ENCODE data around the gene SUGCT. TPM values are rescaled to one million over a fixed set of nuclear protein-coding genes. Genes with fewer than 3 reads are reported as not detected.

Gene SUGCT
- total and polyA plus RNA-seq, 2 of the 8 experiments (the other 6 are each of a cell fraction or from before 2014, with no cell fraction given): 2.8 to 5.4 TPM

DNA sequence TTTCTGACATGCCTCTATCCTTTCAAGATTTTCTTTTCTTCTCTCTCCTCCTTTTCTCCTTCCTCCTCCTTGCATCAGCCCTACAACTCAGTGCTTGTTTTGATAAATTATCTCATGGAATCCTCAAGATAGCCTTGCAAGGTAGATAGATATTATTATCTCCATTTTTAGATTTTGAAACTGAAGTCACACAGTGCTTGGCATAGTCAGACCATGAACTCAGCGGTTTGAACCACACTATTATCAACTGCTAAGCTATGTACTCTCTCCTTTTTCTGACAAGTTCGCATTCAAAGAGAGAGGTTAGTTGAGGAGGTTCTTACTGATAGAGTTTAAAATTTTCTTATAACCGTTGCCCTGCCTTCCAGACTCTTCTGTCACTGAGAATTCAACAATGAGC, 79.1 kb downstream of the SUGCT start:
- CTCF ChIA-PET (ENCODE audit: partially characterized antibody): no interaction called here
- no peak overlapping the region for H2BK12ac ChIP-seq (ENCODE audit: low read depth, low read length)
- H3K14ac ChIP-seq (ENCODE audit: insufficient read length): no peak overlapping the region
- H3K4ac ChIP-seq (replicated peaks; ENCODE audit: insufficient read length, low read depth, low read length): no peak overlapping the region
- H2BK5ac ChIP-seq (ENCODE audit: low read depth, low read length): no peak overlapping the region
- no peaks in the 10 kb centered on the region for H3K23me2 ChIP-seq (ENCODE audit: low read depth, low read length)
- no peak overlapping the region for H3K23ac ChIP-seq (ENCODE audit: insufficient read length)
- no peak overlapping the region for H3K9ac ChIP-seq (replicated peaks in 1 of 4; ENCODE audit: extremely low read depth in 1 of 4, low read depth in 3 of 4, low read length in 3 of 4)
- no peak overlapping the region for H3K4me2 ChIP-seq (ENCODE audit: insufficient read depth in 1 of 2, low read depth in 2 of 2, low read length in 2 of 2)
- H4K5ac ChIP-seq (ENCODE audit: insufficient read length, low read depth, low read length): no peak overlapping the region
- no peaks in the 10 kb centered on the region for H3K9me3 ChIP-seq (ENCODE audit: insufficient read depth in 2 of 2, low read depth in 1 of 2, low read length in 1 of 2)
- H2BK15ac ChIP-seq (ENCODE audit: low read length): no peak overlapping the region
- no peaks in the 10 kb centered on the region for H4K20me1 ChIP-seq (replicated peaks in 1 of 2; ENCODE audit: control insufficient read depth in 1 of 2, insufficient read depth in 2 of 2, low read length in 2 of 2)
- no peak overlapping the region for H3K56ac ChIP-seq (replicated peaks; ENCODE audit: insufficient read length, low read depth, low read length)
- H3K79me1 ChIP-seq (ENCODE audit: low read depth, low read length): no peaks in the 10 kb centered on the region
- H3K4me1 ChIP-seq (replicated peaks in 1 of 4; ENCODE audit: control insufficient read depth in 3 of 4, insufficient read depth in 4 of 4, low read length in 3 of 4): no peaks in the 10 kb centered on the region
- H3K27ac ChIP-seq (ENCODE audit: low read depth, low read length): no peak overlapping the region
- WGBS, 2 experiments (ENCODE audit: extremely low coverage in 1 of 2, insufficient coverage in 1 of 2, insufficient read length in 1 of 2, insufficient replicate concordance in 2 of 2, low coverage in 1 of 2, low lambda C conversion rate in 2 of 2, missing lambda C conversion rate in 1 of 2): 91% methylated on average over 3 of the region's 3 CpGs; no CpG with 5 or more reads in 1 of the 2 experiments
- H3K79me2 ChIP-seq (ENCODE audit: control insufficient read depth in 1 of 2, insufficient read depth in 2 of 2, low read length in 2 of 2): no peaks in the 10 kb centered on the region
- H3K4me3 ChIP-seq (ENCODE audit: extremely low read depth in 1 of 4, insufficient read depth in 2 of 4, low read depth in 3 of 4, low read length in 4 of 4): no peak overlapping the region
- H3K27me3 ChIP-seq (replicated peaks in 1 of 4; ENCODE audit: control insufficient read depth in 3 of 4, extremely low read depth in 1 of 4, insufficient read depth in 3 of 4, low read length in 3 of 4): no peaks in the 10 kb centered on the region
- no peak for DNase-seq (ENCODE audit: low read depth in 1 of 2, low spot score in 2 of 2)
- no peak overlapping the region for H4K8ac ChIP-seq (ENCODE audit: extremely low read depth, insufficient read depth, low read length)
- FAIRE-seq: no peak
- no peak overlapping the region for H3K18ac ChIP-seq (ENCODE audit: extremely low read depth, low read length)
- H2AFZ ChIP-seq (ENCODE audit: low read length): no peak overlapping the region
- no peak overlapping the region for H2AK5ac ChIP-seq (ENCODE audit: low read depth, low read length)
- H2BK20ac ChIP-seq (ENCODE audit: low read length): no peak overlapping the region
- H4K91ac ChIP-seq (replicated peaks; ENCODE audit: insufficient read length, low read length): no peak overlapping the region
- H2BK120ac ChIP-seq (replicated peaks; ENCODE audit: low read depth, low read length): no peak overlapping the region
- POLR2A ChIA-PET (ENCODE audit: partially characterized antibody): no interaction called here
- H3K36me3 ChIP-seq (ENCODE audit: control insufficient read depth in 2 of 4, insufficient read depth in 4 of 4, low read length in 3 of 4): no peaks in the 10 kb centered on the region
- no peak for TF ChIP-seq CTBP2 (IDR thresholded peaks at IDR 0.05; ENCODE audit: borderline replicate concordance, insufficient read depth, insufficient read length, low read length)
- TF ChIP-seq HDAC2 (IDR thresholded peaks at IDR 0.05; ENCODE audit: borderline replicate concordance in 1 of 2, low read depth in 2 of 2, low read length in 2 of 2): no peak
- TF ChIP-seq POLR2A (IDR thresholded peaks at IDR 0.05; ENCODE audit: control extremely low read depth in 1 of 2, low read depth in 2 of 2, low read length in 2 of 2): no peak
- no peak for TF ChIP-seq SAP30 (IDR thresholded peaks at IDR 0.05; ENCODE audit: insufficient read depth, insufficient replicate concordance, low read length)
- TF ChIP-seq, protein P1, sequence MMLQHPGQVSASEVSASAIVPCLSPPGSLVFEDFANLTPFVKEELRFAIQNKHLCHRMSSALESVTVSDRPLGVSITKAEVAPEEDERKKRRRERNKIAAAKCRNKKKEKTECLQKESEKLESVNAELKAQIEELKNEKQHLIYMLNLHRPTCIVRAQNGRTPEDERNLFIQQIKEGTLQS (IDR thresholded peaks at IDR 0.05; ENCODE audit: insufficient read depth, low read depth, low read length): no peak
- TF ChIP-seq TAF1 (IDR thresholded peaks at IDR 0.05; ENCODE audit: low read depth, low read length): no peak
- TF ChIP-seq TEAD4 (IDR thresholded peaks at IDR 0.05; ENCODE audit: low read depth, low read length): no peak
- TF ChIP-seq EZH2 (IDR thresholded peaks at IDR 0.05; ENCODE audit: low read depth, low read length, severe bottlenecking): no peak
- TF ChIP-seq RFX5 (IDR thresholded peaks at IDR 0.05; ENCODE audit: borderline replicate concordance, low read depth, low read length): no peak
- no peak for TF ChIP-seq POLR2AphosphoS5 (IDR thresholded peaks at IDR 0.05; ENCODE audit: low read depth, low read length)
- no peak for TF ChIP-seq RXRA (IDR thresholded peaks at IDR 0.05; ENCODE audit: insufficient read depth, low read depth, low read length)
- TF ChIP-seq FOSL1 (IDR thresholded peaks at IDR 0.05; ENCODE audit: insufficient read depth, low read depth, low read length): no peak
- TF ChIP-seq, protein P2, sequence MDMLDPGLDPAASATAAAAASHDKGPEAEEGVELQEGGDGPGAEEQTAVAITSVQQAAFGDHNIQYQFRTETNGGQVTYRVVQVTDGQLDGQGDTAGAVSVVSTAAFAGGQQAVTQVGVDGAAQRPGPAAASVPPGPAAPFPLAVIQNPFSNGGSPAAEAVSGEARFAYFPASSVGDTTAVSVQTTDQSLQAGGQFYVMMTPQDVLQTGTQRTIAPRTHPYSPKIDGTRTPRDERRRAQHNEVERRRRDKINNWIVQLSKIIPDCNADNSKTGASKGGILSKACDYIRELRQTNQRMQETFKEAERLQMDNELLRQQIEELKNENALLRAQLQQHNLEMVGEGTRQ (IDR thresholded peaks at IDR 0.05; ENCODE audit: low read length): no peak
